ENCODE measurements around the gene CCDC178.

- TF ChIP-seq EZH2 (IDR thresholded peaks at IDR 0.05; ENCODE audit: borderline replicate concordance, low read length): no peak
- TF ChIP-seq CTCF (IDR thresholded peaks at IDR 0.05; ENCODE audit: low read length): no peak
These were observed 70.6 kb downstream of the CCDC178 start for GRCh38 chr18:33369711-33370449.
